ENCODE results near the gene CSMD2. TPM values are rescaled to one million over a fixed set of nuclear protein-coding genes. Genes with fewer than 3 reads are reported as not detected.

CSMD2 gene
- total RNA-seq, 1 donor from 2014 or later, result 1.8 TPM

- no peak overlapping the region for H3K4me3 Mint-ChIP-seq
- TF ChIP-seq CTCF (conservative IDR thresholded peaks at IDR 0.05), result no peak
- H3K27me3 Mint-ChIP-seq, result peaks cover 10% of the 10 kb centered on the region
- no peak overlapping the region for H3K27ac Mint-ChIP-seq
- no peak for DNase-seq (ENCODE audit: extremely low spot score, unreplicated experiment)
- no peaks in the 10 kb centered on the region for H3K4me1 Mint-ChIP-seq (ENCODE audit: unreplicated experiment)
- H3K36me3 Mint-ChIP-seq, result no peaks in the 10 kb centered on the region
- H3K9me3 Mint-ChIP-seq, result peaks cover 7% of the 10 kb centered on the region
These were observed 406.3 kb downstream of the CSMD2 start for GRCh38 chr1:33758698-33759097.

DNA sequence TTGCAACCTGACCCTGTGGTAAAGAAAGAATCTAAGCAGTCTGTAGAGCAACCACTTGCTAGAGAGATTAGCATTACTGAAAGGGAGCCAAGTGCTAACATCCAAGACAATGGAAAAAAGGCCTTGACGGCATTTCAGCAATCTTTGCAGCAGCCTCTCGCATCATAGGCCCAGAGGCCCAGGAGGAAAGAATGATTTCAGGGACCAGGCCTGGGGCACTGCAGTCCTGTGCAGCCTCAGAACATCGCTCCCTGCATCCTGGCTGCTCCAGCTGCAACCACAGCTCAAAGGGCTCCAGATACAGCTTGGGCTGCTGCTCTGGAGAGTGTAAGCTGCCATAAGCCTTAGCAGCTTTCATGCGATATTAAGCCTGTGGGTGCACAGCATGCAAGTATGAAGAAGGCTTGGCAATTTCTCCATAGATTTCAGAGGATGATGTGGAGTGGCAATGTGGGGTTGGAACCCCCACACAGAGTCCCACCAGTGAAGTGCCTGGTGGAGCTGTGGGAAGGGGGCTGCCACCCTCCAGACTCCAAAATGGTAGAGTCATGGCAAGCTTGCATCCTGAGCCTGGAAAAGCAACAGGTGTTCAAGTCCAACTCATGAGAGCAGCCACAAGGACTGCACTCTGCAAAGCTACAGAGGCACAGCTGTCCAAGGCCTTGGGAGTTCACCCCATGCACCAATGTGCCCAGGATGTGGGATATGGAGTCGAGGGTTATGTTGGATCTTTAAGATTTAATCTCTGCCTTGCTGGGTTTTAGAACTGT, 411.8 kb downstream of the CSMD2 start:
- Mint-ChIP-seq H3K27ac (no peak overlapping the region), H3K36me3 (no peaks in the 10 kb centered on the region), H3K9me3 (peaks cover 15% of the 10 kb centered on the region), H3K4me3 (no peak overlapping the region), H3K27me3 (peaks cover 11% of the 10 kb centered on the region), H3K4me1 (ENCODE audit: unreplicated experiment) (no peaks in the 10 kb centered on the region)
- TF ChIP-seq CTCF (conservative IDR thresholded peaks at IDR 0.05), result no peak
- DNase-seq (ENCODE audit: extremely low spot score, unreplicated experiment), result no peak

DNA sequence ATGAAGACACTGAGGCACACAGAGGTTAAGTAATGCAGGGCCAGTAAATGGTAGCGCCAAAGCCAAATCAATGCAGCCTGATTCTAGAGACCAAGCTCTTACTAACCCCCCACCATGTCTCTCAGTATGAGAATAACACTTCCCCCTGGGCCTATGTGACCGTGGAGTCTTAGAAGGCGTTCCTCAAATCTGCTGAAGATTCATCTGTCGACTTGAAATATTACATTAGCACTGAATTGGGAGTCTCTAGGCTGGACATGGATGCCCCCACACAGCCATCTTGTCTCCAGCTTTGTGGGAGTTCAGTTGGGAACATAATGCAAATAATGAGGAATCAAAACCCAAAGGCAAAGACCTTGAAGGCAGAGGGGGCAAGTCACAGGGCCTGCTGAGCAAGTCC, 419.1 kb downstream of the CSMD2 start:
- TF ChIP-seq CTCF (conservative IDR thresholded peaks at IDR 0.05), result no peak
- H3K4me1 Mint-ChIP-seq (ENCODE audit: unreplicated experiment), result no peaks in the 10 kb centered on the region
- no peak for DNase-seq (ENCODE audit: extremely low spot score, unreplicated experiment)
- no peaks in the 10 kb centered on the region for H3K36me3 Mint-ChIP-seq
- H3K27me3 Mint-ChIP-seq, result peaks cover 6% of the 10 kb centered on the region
- no peak overlapping the region for H3K4me3 Mint-ChIP-seq
- H3K27ac Mint-ChIP-seq, result no peak overlapping the region
- no peaks in the 10 kb centered on the region for H3K9me3 Mint-ChIP-seq

DNA sequence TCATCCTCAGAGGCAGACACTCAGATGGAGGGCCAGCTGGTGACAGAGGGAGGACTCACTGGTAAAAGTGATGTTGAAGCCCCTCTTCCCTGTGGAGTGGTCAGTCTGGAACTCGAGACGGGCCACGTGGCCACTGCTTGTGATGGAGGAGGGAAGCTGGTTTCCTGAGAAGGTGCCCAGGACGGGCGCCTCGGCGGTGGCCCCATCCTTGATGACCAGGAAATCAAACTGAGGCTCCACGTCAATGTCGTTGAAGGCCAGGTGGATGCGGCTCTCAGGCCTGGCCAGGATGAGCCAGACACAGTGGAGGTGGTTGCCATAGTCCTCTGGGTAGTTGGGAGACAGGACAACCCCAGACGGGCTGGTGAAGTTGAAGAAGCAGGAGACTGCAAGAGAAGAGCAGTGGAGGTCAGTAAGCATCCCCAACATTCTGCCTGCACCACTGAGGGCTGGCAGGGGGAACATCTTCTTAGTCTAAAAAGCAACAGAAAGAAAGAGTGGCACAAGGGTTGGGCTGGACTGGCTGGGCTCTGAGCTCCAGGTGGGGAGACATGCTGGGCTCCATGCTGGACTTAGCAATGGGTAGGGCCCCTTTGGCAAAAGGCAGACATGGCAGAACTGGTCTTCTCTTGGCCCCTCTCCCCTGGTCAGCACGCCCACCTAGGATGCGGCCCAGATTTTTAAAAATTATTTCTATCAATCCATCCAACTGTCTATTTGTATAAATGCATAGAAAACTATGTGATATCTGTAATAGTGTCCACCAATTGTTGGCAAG, 421.6 kb downstream of the CSMD2 start:
- no peaks in the 10 kb centered on the region for H3K9me3 Mint-ChIP-seq
- no peak for DNase-seq (ENCODE audit: extremely low spot score, unreplicated experiment)
- no peak overlapping the region for H3K4me3 Mint-ChIP-seq
- H3K27me3 Mint-ChIP-seq, result peaks cover 16% of the 10 kb centered on the region
- no peak overlapping the region for H3K27ac Mint-ChIP-seq
- no peak for TF ChIP-seq CTCF (conservative IDR thresholded peaks at IDR 0.05)
- no peaks in the 10 kb centered on the region for H3K36me3 Mint-ChIP-seq
- H3K4me1 Mint-ChIP-seq (ENCODE audit: unreplicated experiment), result no peaks in the 10 kb centered on the region

- no peaks in the 10 kb centered on the region for H3K9me3 Mint-ChIP-seq
- DNase-seq (ENCODE audit: extremely low spot score, unreplicated experiment), result no peak
- no peaks in the 10 kb centered on the region for H3K36me3 Mint-ChIP-seq
- no peaks in the 10 kb centered on the region for H3K4me1 Mint-ChIP-seq (ENCODE audit: unreplicated experiment)
- H3K4me3 Mint-ChIP-seq, result no peak overlapping the region
- H3K27me3 Mint-ChIP-seq, result peaks cover 16% of the 10 kb centered on the region
- no peak for TF ChIP-seq CTCF (conservative IDR thresholded peaks at IDR 0.05)
- no peak overlapping the region for H3K27ac Mint-ChIP-seq
These were observed 422.4 kb downstream of the CSMD2 start for GRCh38 chr1:33742663-33743062.

Measured in type B pancreatic cell (in vitro differentiated cells).